ENCODE measurements around the gene GADD45A.
A peak's percentile ranks its signal among the peaks of the same experiment; 100 is the strongest.

The GADD45A gene

DNA sequence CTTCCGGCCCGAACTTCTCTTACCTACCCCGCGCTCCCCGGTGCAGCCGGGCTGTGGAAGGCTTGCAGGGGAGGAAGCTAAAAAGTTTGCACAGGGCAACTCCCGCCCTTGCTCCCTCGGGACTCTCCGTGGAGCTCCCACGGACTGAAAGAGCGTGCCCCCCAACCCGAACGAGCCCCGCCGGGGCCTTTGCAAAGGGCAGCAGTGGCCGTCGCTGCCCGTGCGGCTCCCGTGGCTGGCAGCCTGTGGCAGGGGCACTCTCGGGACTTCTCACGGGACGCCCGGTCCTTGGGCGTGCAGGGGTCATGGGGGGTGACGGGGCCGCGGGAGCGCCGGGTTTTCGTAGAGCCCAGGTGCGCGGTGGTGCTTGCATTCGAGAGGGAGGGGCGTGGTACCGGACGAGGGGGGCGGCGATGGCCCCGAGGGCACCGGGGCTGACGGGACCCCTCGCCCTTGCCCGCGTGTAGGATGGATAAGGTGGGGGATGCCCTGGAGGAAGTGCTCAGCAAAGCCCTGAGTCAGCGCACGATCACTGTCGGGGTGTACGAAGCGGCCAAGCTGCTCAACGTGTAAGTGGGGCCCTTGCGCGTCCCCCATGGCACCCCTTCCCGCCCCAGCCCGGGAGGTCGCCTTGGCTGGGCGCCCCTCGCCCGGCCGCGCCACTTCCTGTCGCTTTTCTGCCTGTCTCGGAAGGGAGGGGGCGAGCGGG, 711 bp downstream of the GADD45A start (continued):
- TF ChIP-seq, protein P1, sequence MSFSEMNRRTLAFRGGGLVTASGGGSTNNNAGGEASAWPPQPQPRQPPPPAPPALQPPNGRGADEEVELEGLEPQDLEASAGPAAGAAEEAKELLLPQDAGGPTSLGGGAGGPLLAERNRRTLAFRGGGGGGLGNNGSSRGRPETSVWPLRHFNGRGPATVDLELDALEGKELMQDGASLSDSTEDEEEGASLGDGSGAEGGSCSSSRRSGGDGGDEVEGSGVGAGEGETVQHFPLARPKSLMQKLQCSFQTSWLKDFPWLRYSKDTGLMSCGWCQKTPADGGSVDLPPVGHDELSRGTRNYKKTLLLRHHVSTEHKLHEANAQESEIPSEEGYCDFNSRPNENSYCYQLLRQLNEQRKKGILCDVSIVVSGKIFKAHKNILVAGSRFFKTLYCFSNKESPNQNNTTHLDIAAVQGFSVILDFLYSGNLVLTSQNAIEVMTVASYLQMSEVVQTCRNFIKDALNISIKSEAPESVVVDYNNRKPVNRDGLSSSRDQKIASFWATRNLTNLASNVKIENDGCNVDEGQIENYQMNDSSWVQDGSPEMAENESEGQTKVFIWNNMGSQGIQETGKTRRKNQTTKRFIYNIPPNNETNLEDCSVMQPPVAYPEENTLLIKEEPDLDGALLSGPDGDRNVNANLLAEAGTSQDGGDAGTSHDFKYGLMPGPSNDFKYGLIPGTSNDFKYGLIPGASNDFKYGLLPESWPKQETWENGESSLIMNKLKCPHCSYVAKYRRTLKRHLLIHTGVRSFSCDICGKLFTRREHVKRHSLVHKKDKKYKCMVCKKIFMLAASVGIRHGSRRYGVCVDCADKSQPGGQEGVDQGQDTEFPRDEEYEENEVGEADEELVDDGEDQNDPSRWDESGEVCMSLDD (tag by site-specific recombination; IDR thresholded peaks at IDR 0.05), result peak; percentile 92
- TF ChIP-seq ZNF211 (tag by site-specific recombination; IDR thresholded peaks at IDR 0.05; ENCODE audit: low read depth) (no peak), KLF10 (tag by site-specific recombination; IDR thresholded peaks at IDR 0.05) (no peak), ZNF843 (tag by site-specific recombination; IDR thresholded peaks at IDR 0.05) (no peak), ZBTB48 (tag by site-specific recombination; IDR thresholded peaks at IDR 0.05) (no peak), ZNF558 (tag by site-specific recombination; IDR thresholded peaks at IDR 0.05) (no peak), ZNF777 (tag by site-specific recombination; IDR thresholded peaks at IDR 0.05; ENCODE audit: borderline replicate concordance) (no peak), ZNF837 (tag by site-specific recombination; IDR thresholded peaks at IDR 0.05) (no peak), ZNF175 (tag by site-specific recombination; IDR thresholded peaks at IDR 0.05) (no peak), KLF7 (tag by site-specific recombination; IDR thresholded peaks at IDR 0.05; ENCODE audit: borderline replicate concordance) (no peak), ZNF621 (tag by site-specific recombination; IDR thresholded peaks at IDR 0.05) (no peak), ZBTB11 (tag by site-specific recombination; conservative IDR thresholded peaks at IDR 0.05; ENCODE audit: low read depth) (peak; percentile 43; the same call in 1 of the 2 replicates), ZNF768 (tag by site-specific recombination; IDR thresholded peaks at IDR 0.05) (peak; percentile 7; the same call in 1 of the 2 replicates), ZNF214 (tag by site-specific recombination; IDR thresholded peaks at IDR 0.05; ENCODE audit: borderline replicate concordance) (no peak), ZNF121 (tag by site-specific recombination; IDR thresholded peaks at IDR 0.05) (no peak), ZNF324 (tag by site-specific recombination; IDR thresholded peaks at IDR 0.05) (no peak), ZNF701 (tag by site-specific recombination; IDR thresholded peaks at IDR 0.05) (no peak), ZBTB8A (tag by site-specific recombination; IDR thresholded peaks at IDR 0.05) (peak; percentile 33), ZNF341 (tag by site-specific recombination; IDR thresholded peaks at IDR 0.05; ENCODE audit: low read depth) (no peak), ZNF366 (tag by site-specific recombination; conservative IDR thresholded peaks at IDR 0.05) (no peak), ZEB2 (tag by site-specific recombination; IDR thresholded peaks at IDR 0.05) (no peak; the same call in 1 of the 2 replicates), ZBTB20 (tag by site-specific recombination; IDR thresholded peaks at IDR 0.05) (peak; percentile 51; the same call in 1 of the 2 replicates), ZNF623 (tag by site-specific recombination; IDR thresholded peaks at IDR 0.05) (no peak), ZFP69B (tag by site-specific recombination; IDR thresholded peaks at IDR 0.05) (peak; percentile 62), ZFP37 (tag by site-specific recombination; IDR thresholded peaks at IDR 0.05) (no peak), ZNF629 (tag by site-specific recombination; IDR thresholded peaks at IDR 0.05) (no peak), ZNF184 (tag by site-specific recombination; IDR thresholded peaks at IDR 0.05) (no peak)
- TF ChIP-seq, protein P2, sequence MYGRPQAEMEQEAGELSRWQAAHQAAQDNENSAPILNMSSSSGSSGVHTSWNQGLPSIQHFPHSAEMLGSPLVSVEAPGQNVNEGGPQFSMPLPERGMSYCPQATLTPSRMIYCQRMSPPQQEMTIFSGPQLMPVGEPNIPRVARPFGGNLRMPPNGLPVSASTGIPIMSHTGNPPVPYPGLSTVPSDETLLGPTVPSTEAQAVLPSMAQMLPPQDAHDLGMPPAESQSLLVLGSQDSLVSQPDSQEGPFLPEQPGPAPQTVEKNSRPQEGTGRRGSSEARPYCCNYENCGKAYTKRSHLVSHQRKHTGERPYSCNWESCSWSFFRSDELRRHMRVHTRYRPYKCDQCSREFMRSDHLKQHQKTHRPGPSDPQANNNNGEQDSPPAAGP (tag by site-specific recombination; IDR thresholded peaks at IDR 0.05), result no peak
- TF ChIP-seq, protein P3, sequence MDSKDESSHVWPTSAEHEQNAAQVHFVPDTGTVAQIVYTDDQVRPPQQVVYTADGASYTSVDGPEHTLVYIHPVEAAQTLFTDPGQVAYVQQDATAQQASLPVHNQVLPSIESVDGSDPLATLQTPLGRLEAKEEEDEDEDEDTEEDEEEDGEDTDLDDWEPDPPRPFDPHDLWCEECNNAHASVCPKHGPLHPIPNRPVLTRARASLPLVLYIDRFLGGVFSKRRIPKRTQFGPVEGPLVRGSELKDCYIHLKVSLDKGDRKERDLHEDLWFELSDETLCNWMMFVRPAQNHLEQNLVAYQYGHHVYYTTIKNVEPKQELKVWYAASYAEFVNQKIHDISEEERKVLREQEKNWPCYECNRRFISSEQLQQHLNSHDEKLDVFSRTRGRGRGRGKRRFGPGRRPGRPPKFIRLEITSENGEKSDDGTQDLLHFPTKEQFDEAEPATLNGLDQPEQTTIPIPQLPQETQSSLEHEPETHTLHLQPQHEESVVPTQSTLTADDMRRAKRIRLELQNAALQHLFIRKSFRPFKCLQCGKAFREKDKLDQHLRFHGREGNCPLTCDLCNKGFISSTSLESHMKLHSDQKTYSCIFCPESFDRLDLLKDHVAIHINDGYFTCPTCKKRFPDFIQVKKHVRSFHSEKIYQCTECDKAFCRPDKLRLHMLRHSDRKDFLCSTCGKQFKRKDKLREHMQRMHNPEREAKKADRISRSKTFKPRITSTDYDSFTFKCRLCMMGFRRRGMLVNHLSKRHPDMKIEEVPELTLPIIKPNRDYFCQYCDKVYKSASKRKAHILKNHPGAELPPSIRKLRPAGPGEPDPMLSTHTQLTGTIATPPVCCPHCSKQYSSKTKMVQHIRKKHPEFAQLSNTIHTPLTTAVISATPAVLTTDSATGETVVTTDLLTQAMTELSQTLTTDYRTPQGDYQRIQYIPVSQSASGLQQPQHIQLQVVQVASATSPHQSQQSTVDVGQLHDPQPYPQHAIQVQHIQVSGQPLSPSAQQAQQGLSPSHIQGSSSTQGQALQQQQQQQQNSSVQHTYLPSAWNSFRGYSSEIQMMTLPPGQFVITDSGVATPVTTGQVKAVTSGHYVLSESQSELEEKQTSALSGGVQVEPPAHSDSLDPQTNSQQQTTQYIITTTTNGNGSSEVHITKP (tag by site-specific recombination; IDR thresholded peaks at IDR 0.05), result no peak
- TF ChIP-seq, protein P4, sequence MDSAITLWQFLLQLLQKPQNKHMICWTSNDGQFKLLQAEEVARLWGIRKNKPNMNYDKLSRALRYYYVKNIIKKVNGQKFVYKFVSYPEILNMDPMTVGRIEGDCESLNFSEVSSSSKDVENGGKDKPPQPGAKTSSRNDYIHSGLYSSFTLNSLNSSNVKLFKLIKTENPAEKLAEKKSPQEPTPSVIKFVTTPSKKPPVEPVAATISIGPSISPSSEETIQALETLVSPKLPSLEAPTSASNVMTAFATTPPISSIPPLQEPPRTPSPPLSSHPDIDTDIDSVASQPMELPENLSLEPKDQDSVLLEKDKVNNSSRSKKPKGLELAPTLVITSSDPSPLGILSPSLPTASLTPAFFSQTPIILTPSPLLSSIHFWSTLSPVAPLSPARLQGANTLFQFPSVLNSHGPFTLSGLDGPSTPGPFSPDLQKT (IDR thresholded peaks at IDR 0.05; ENCODE audit: borderline replicate concordance, low read depth, low read length), result no peak
